IPS DF 6.9 (cell line): ENCODE results near the gene ATP6V0C.

ENCODE experiments used
- DNase-seq: peaks from one replicate; pipeline ENCODE4 v3.0.0-alpha.2; 2013; ENCODE audit warnings: low read depth, low spot score
- H3K27ac ChIP-seq: one replicate; pipeline ENCODE4 v1.5.1; 2013; ENCODE audit warnings: low read length, control low read depth
- H3K27me3 ChIP-seq: 2 replicates; pipeline ENCODE4 v1.6.1; 2013; ENCODE audit warnings: mild to moderate bottlenecking, low read length; ENCODE audit not compliant: control insufficient read depth, insufficient read depth
- H3K36me3 ChIP-seq: 2 replicates; pipeline ENCODE4 v1.6.1; 2013; ENCODE audit warnings: low read length; ENCODE audit not compliant: control insufficient read depth, insufficient read depth
- H3K4me1 ChIP-seq: 2 replicates; pipeline ENCODE4 v1.6.1; 2013; ENCODE audit warnings: low read length; ENCODE audit not compliant: control insufficient read depth, insufficient read depth
- H3K4me3 ChIP-seq: 2 replicates; pipeline ENCODE4 v1.5.1; 2013; ENCODE audit warnings: mild to moderate bottlenecking, low read length
- H3K9me3 ChIP-seq: 2 replicates; pipeline ENCODE4 v1.6.1; 2013; ENCODE audit warnings: low read length, inconsistent platforms; ENCODE audit not compliant: control insufficient read depth, insufficient read depth
- WGBS: extraction: QIAGEN DNeasy Blood & Tissue Kit; methylation state at CpG from one replicate; pipeline ENCODE4 v1.1.7; 2013; ENCODE audit warnings: mixed read lengths, missing lambda C conversion rate; ENCODE audit not compliant: insufficient read length, insufficient coverage; 5-methylcytosine and 5-hydroxymethylcytosine counted together

Gene ATP6V0C

GRCh38 chr16:2493605-2494004 lies 20.1 kb upstream of the ATP6V0C start:
- no peak for DNase-seq
- no peaks in the 10 kb centered on the region for H3K27me3 ChIP-seq
- H3K27ac ChIP-seq: no peak overlapping the region
- no peaks in the 10 kb centered on the region for H3K9me3 ChIP-seq
- no CpG with 5 or more reads among the region's 6 CpGs for WGBS
- no peaks in the 10 kb centered on the region for H3K4me1 ChIP-seq
- peaks cover 16% of the 10 kb centered on the region for H3K36me3 ChIP-seq
- no peak overlapping the region for H3K4me3 ChIP-seq

DNA sequence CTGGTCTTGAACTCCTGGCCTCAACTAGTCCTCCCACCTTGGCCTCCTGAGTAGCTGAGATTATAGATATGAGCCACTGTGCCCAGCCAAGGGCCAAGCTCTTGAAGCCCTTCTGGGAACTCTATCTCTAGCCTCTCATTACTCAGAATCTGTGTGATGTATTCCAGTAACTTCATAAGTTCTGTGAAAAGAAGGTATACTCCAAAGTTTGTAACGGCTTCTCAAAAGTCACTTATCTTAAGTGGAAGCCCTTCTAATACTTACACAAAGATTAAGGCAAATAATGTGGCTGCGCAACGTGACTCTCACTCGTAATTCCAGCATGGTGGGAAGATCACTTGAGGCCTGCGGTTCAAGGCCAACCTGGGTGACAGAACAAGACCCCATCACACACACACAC lies 19.1 kb upstream of the ATP6V0C start:
- peaks cover 22% of the 10 kb centered on the region for H3K36me3 ChIP-seq
- no peaks in the 10 kb centered on the region for H3K4me1 ChIP-seq
- no CpG with 5 or more reads among the region's 5 CpGs for WGBS
- no peaks in the 10 kb centered on the region for H3K27me3 ChIP-seq
- DNase-seq: no peak
- no peaks in the 10 kb centered on the region for H3K9me3 ChIP-seq
- no peak overlapping the region for H3K4me3 ChIP-seq
- no peak overlapping the region for H3K27ac ChIP-seq

DNA sequence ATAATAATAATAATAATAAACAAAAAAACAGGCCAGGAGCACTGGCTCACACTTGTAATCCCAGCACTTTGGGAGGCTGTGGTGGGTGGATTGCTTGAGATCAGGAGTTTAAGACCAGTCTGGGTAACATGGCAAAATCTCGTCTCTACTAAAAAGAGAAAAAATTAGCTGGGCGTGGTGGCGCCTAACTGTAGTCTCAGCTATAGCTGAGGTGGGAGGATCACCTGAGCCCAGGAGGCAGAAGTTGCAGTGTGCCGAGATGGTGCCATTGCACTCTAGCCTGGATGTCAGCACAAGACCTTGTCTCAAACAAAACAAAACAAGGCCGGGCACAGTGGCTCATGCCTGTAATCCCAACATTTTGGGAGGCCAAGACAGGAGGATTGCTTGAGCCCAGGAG lies 18.7 kb upstream of the ATP6V0C start:
- no peak overlapping the region for H3K4me3 ChIP-seq
- no peaks in the 10 kb centered on the region for H3K4me1 ChIP-seq
- no peak overlapping the region for H3K27ac ChIP-seq
- peaks cover 22% of the 10 kb centered on the region for H3K36me3 ChIP-seq
- H3K9me3 ChIP-seq: no peaks in the 10 kb centered on the region
- no CpG with 5 or more reads among the region's 5 CpGs for WGBS
- no peak for DNase-seq
- H3K27me3 ChIP-seq: no peaks in the 10 kb centered on the region

- no peaks in the 10 kb centered on the region for H3K9me3 ChIP-seq
- no peak overlapping the region for H3K27ac ChIP-seq
- WGBS: no CpG with 5 or more reads among the region's 62 CpGs
- H3K4me1 ChIP-seq: no peaks in the 10 kb centered on the region
- no peaks in the 10 kb centered on the region for H3K27me3 ChIP-seq
- peaks cover 22% of the 10 kb centered on the region for H3K36me3 ChIP-seq
- no peak for DNase-seq
- no peak overlapping the region for H3K4me3 ChIP-seq
Measured at GRCh38 chr16:2496223-2497115, 17.3 kb upstream of the ATP6V0C start.

- Histone ChIP-seq H3K9me3 (no peaks in the 10 kb centered on the region), H3K27me3 (no peaks in the 10 kb centered on the region), H3K4me1 (peaks cover 4% of the 10 kb centered on the region), H3K4me3 (no peak overlapping the region; the same call in 1 of the 2 replicates), H3K27ac (no peak overlapping the region), H3K36me3 (peaks cover 22% of the 10 kb centered on the region)
- no peak for DNase-seq
- no CpG with 5 or more reads among the region's 21 CpGs for WGBS
Measured at GRCh38 chr16:2497116-2497630, 16.6 kb upstream of the ATP6V0C start.

- WGBS: no CpG with 5 or more reads among the region's 26 CpGs
- DNase-seq: no peak
- Histone ChIP-seq H3K9me3 (no peaks in the 10 kb centered on the region), H3K27ac (no peak overlapping the region), H3K27me3 (no peaks in the 10 kb centered on the region), H3K4me1 (peaks cover 4% of the 10 kb centered on the region), H3K4me3 (no peak overlapping the region), H3K36me3 (peaks cover 22% of the 10 kb centered on the region)
Measured at GRCh38 chr16:2497695-2498484, 15.9 kb upstream of the ATP6V0C start.

GRCh38 chr16:2498531-2499253 lies 15.1 kb upstream of the ATP6V0C start:
- Histone ChIP-seq H3K4me3 (no peak overlapping the region), H3K27ac (no peak overlapping the region), H3K27me3 (no peaks in the 10 kb centered on the region), H3K4me1 (peaks cover 4% of the 10 kb centered on the region), H3K36me3 (peaks cover 22% of the 10 kb centered on the region), H3K9me3 (no peaks in the 10 kb centered on the region)
- WGBS: no CpG with 5 or more reads among the region's 15 CpGs
- no peak for DNase-seq

DNA sequence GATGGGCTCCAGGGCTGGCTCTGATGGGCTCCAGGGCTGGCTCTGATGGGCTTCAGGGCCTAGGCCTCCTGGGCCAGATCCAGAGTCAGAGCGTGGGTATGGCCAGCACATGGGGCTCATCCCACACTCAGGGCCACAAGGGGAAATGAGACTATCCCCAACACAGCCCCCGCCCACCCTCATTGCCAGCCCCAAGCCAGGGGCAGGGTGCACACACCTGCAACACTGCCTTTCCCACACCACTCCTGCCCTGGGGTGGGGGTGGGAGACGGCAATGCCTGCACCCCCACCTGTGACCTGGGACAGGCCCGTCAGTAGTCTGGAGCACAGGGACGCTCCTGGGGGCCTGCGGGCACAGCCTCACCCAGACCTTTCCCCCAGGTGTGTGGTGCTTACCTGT lies 14.3 kb upstream of the ATP6V0C start:
- DNase-seq: no peak
- no peak overlapping the region for H3K27ac ChIP-seq
- H3K27me3 ChIP-seq: no peaks in the 10 kb centered on the region
- no peak overlapping the region for H3K4me3 ChIP-seq
- no CpG with 5 or more reads among the region's 6 CpGs for WGBS
- H3K36me3 ChIP-seq: peaks cover 22% of the 10 kb centered on the region
- H3K9me3 ChIP-seq: no peaks in the 10 kb centered on the region
- H3K4me1 ChIP-seq: peaks cover 4% of the 10 kb centered on the region

DNA sequence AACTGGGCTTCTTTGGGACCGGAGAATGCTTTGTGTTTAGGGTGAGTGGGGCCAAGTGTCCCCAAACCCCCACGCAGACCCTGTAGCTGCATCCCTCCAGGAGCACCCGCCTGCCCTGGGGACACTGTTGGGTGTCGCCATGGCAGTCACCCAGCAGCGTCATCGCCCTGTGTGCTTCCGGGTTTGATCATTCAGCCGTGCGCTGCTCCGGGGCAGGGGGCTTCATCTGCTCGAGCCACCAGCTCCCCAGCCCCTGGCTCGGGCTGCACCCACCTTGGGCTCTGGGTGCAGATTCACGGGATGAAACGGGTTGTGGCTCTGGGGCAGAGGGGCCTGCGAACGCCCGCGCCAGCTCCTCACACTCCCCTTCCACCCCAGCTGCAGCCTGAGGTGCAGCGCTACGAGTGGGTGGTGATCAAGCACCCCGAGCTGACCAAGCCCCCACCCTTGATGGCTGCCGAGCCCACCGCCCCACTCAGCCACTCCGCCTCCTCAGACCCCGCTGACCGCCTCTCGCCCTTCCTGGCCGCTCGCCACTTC lies 13.8 kb upstream of the ATP6V0C start:
- WGBS: no CpG with 5 or more reads among the region's 29 CpGs
- H3K4me3 ChIP-seq: no peak overlapping the region
- peaks cover 22% of the 10 kb centered on the region for H3K36me3 ChIP-seq
- H3K27ac ChIP-seq: no peak overlapping the region
- H3K9me3 ChIP-seq: no peaks in the 10 kb centered on the region
- H3K4me1 ChIP-seq: peaks cover 4% of the 10 kb centered on the region
- H3K27me3 ChIP-seq: no peaks in the 10 kb centered on the region
- no peak for DNase-seq

DNA sequence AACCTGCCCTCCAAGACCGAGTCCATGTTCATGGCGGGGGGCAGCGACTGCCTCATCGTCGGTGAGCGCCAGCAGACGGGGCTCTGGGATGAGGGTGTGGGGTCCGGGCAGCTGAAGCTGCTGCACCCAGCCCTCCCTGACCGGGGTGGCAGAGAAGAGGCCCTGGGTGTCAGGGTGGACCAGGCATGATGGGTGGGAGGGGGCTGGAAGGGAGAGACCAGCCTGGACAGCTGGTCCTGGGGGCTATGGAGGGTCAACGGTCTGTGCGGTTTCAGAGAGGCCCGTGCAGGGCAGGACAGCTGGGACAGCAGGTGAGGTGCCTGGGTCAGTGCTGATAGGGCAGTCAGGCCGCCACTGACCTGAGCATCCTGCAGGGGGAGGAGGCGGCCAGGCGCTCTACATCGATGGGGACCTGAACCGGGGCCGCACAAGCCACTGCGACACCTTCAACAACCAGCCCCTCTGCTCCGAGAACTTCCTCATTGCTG lies 13.3 kb upstream of the ATP6V0C start:
- Histone ChIP-seq H3K9me3 (no peaks in the 10 kb centered on the region), H3K4me1 (peaks cover 4% of the 10 kb centered on the region), H3K27me3 (no peaks in the 10 kb centered on the region), H3K4me3 (no peak overlapping the region), H3K36me3 (peaks cover 22% of the 10 kb centered on the region), H3K27ac (no peak overlapping the region)
- no peak for DNase-seq
- no CpG with 5 or more reads among the region's 20 CpGs for WGBS
